Bronchial smooth muscle cell (primary cell): ENCODE data around the gene DDR2. TPM values are rescaled to one million over a fixed set of nuclear protein-coding genes. Genes with fewer than 3 reads are reported as not detected.

ENCODE experiments used
- total RNA-seq: library from RNA; depleted of rRNA; stranded (reverse); fragments of >200 nt; gene quantifications from 2 replicates; pipeline ENCODE4 v1.2.1, GENCODE V29; 2014

Gene DDR2
- 158 and 224 TPM in 2 replicates for total RNA-seq

GRCh38 chr1:162632217-162632666 is at the start of gene DDR2:
Gene DDR2 (plus strand): TSS chr1:162632464. CDS start chr1:162719064, 86,600 bp downstream.

GRCh38 chr1:162790303-162790984 is 158.2 kb downstream of the DDR2 start, which contains the start of gene HSD17B7:
Gene HSD17B7 (plus strand): TSS chr1:162790702. CDS start chr1:162790801, 99 bp downstream.

Other genes starting within 250 kb of the DDR2 start
- under 0.01 TPM in 1 of 2 replicates, not detected in the other for gene SH2D1B, start 220.3 kb upstream of the DDR2 start, total RNA-seq
- gene UHMK1, start 134.6 kb upstream of the DDR2 start, total RNA-seq, result 26.4 and 43.5 TPM in 2 replicates
- 51.0 and 63.7 TPM in 2 replicates for gene UAP1, start 70.7 kb upstream of the DDR2 start, total RNA-seq
- gene HSD17B7, start 158.2 kb downstream of the DDR2 start, total RNA-seq, result 14.7 and 19.0 TPM in 2 replicates
- gene CCDC190, start 228.7 kb downstream of the DDR2 start, total RNA-seq, result 0.26 TPM in 1 of 2 replicates, not detected in the other